IMR-90 (cell line): ENCODE results near the gene CERS6.

ENCODE experiments used
- CEBPB ChIP-seq: IDR thresholded peaks from 2 replicates; pipeline ENCODE4 v1.6.1; 2012; ENCODE audit warnings: low read depth, low read length, improper control_type of control experiment
- CHD1 ChIP-seq: IDR thresholded peaks from 2 replicates; pipeline ENCODE4 v1.6.1; 2012; ENCODE audit warnings: low read depth, low read length, improper control_type of control experiment
- MAFK ChIP-seq: IDR thresholded peaks from 2 replicates; pipeline ENCODE4 v1.6.1; 2012; ENCODE audit warnings: low read depth, low read length, improper control_type of control experiment
- MXI1 ChIP-seq: IDR thresholded peaks from 2 replicates; pipeline ENCODE4 v1.6.1; 2012; ENCODE audit warnings: low read depth, mild to moderate bottlenecking, low read length, moderate library complexity, borderline replicate concordance
- POLR2A ChIP-seq: IDR thresholded peaks from 2 replicates; pipeline ENCODE4 v1.6.1; 2012; ENCODE audit warnings: mild to moderate bottlenecking, low read depth, low read length
- RAD21 ChIP-seq: IDR thresholded peaks from 2 replicates; pipeline ENCODE4 v1.6.1; 2012; ENCODE audit warnings: low read length, improper control_type of control experiment
- RFX5 ChIP-seq: IDR thresholded peaks from 2 replicates; pipeline ENCODE4 v1.8.0; 2012; ENCODE audit warnings: low read depth, mild to moderate bottlenecking, low read length, moderate library complexity
- SMC3 ChIP-seq: fragments of 150-350 bp; IDR thresholded peaks from 2 replicates; pipeline ENCODE4 v1.6.1; 2016; ENCODE audit warnings: low read depth, mild to moderate bottlenecking, antibody characterized with exemption, low read length, moderate library complexity
- TF ChIP-seq, protein P1 (sequence below): conservative IDR thresholded peaks from 2 replicates; pipeline ENCODE4 v1.5.1; 2012; ENCODE audit warnings: mild to moderate bottlenecking, low read depth, low read length, improper control_type of control experiment

DNA sequence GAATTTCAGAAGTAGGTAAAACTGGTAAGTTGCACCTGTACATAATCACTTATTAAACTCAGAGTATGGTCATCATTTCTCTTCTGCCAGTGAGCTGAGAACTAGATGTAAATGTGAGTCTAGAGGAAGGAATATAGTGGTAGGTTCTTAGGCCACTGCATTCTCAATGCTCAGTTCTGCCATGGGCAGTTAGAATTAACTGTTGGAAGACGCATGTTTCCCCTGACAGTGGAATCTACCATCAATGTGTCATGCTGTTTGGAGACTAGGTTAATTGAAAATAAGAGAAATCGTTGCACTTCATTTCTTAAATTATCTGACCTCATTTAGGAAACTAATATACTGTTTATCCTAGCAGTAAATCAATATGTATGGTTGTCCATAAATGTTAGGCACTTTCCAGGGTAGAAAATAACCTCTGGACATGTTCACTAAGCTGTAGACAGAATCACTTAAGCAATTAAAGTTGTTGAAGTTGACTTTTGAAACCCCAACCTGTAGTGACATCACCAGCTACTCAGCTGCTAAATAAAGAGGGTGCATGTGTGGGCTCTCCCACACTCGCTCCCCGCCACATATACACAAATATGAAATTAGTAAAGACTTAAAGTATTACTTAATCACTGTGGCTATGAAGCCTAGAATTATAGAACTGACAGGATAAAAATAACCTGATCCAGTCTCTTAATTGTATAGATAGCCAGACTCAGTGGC is 254.8 kb downstream of the CERS6 start:
- TF ChIP-seq RFX5 (no peak), POLR2A (no peak), SMC3 (no peak), CHD1 (no peak), MXI1 (no peak), RAD21 (no peak), CEBPB (no peak), MAFK (no peak)
- TF ChIP-seq, protein P1, sequence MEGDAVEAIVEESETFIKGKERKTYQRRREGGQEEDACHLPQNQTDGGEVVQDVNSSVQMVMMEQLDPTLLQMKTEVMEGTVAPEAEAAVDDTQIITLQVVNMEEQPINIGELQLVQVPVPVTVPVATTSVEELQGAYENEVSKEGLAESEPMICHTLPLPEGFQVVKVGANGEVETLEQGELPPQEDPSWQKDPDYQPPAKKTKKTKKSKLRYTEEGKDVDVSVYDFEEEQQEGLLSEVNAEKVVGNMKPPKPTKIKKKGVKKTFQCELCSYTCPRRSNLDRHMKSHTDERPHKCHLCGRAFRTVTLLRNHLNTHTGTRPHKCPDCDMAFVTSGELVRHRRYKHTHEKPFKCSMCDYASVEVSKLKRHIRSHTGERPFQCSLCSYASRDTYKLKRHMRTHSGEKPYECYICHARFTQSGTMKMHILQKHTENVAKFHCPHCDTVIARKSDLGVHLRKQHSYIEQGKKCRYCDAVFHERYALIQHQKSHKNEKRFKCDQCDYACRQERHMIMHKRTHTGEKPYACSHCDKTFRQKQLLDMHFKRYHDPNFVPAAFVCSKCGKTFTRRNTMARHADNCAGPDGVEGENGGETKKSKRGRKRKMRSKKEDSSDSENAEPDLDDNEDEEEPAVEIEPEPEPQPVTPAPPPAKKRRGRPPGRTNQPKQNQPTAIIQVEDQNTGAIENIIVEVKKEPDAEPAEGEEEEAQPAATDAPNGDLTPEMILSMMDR: no peak
